Naive B cell (primary cell): ENCODE measurements around the gene OR10H2. TPM values are rescaled to one million over a fixed set of nuclear protein-coding genes. Genes with fewer than 3 reads are reported as not detected.
"Not testable (repeated sequence)": the region's sequence is repeated elsewhere in the genome, so short reads cannot be mapped to it uniquely, and the experiment has no call there.

Experiments used
- ATAC-seq, 2 donors: fragments of 150-1000 bp; cut with Tn5 transposase; 2 replicates each; pipeline ENCODE4 v1.10.0; 2021; ENCODE audit warnings: low read depth in 2 of 2, mild to moderate bottlenecking in 2 of 2, moderate library complexity in 2 of 2
- DNase-seq: peaks from one replicate; pipeline ENCODE4 v3.0.0; 2022
- H3K27ac Mint-ChIP-seq, 6 donors: one replicate each; pipeline ENCODE4 v1.8.0; 2020 to 2022; ENCODE audit warnings: mild to moderate bottlenecking in 6 of 6, mixed read lengths in 6 of 6, moderate library complexity in 5 of 6, inconsistent platforms in 2 of 6
- H3K27me3 Mint-ChIP-seq, 3 donors: one replicate each; pipeline ENCODE4 v1.8.0; 2021 to 2022; ENCODE audit warnings: mixed read lengths in 3 of 3, mild to moderate bottlenecking in 1 of 3
- H3K36me3 Mint-ChIP-seq, 2 donors: one replicate each; pipeline ENCODE4 v1.8.0; 2020 to 2022; ENCODE audit warnings: mixed read lengths in 2 of 2, inconsistent platforms in 1 of 2, mild to moderate bottlenecking in 1 of 2
- H3K4me1 Mint-ChIP-seq, 3 donors: one replicate each; pipeline ENCODE4 v1.8.0; 2020 to 2022; ENCODE audit warnings: mixed read lengths in 3 of 3, inconsistent platforms in 1 of 3, mild to moderate bottlenecking in 1 of 3, moderate library complexity in 1 of 3
- H3K4me3 Mint-ChIP-seq, 8 donors: one replicate each; pipeline ENCODE4 v1.8.0; 2020 to 2022; ENCODE audit warnings: mild to moderate bottlenecking in 8 of 8, mixed read lengths in 8 of 8, moderate library complexity in 8 of 8, inconsistent platforms in 2 of 8
- H3K9me3 Mint-ChIP-seq, 7 donors: one replicate each; pipeline ENCODE4 v1.8.0; 2020 to 2022; ENCODE audit warnings: mixed read lengths in 7 of 7, mild to moderate bottlenecking in 5 of 7, inconsistent platforms in 2 of 7, moderate library complexity in 1 of 7
- polyA plus RNA-seq, 6 donors: library from polyadenylated mRNA; unstranded; fragments of 300-500 nt; fragmentation: Illumina TruSeq; gene quantifications; one replicate each; pipeline ENCODE4 v1.2.3, GENCODE V29; 2021; ENCODE audit warnings: low read depth in 6 of 6

The OR10H2 gene
- polyA plus RNA-seq, 6 donors from 2014 or later = not detected

- no peak overlapping the region for H3K4me3 Mint-ChIP-seq
- H3K36me3 Mint-ChIP-seq = no peaks in the 10 kb centered on the region
- ATAC-seq = no peak
- H3K4me1 Mint-ChIP-seq = peaks cover 0 to 4% (median 0%) of the 10 kb centered on the region in 3 donors
- peaks cover 0 to 18% (median 6%) of the 10 kb centered on the region in 7 donors for H3K9me3 Mint-ChIP-seq
- peaks cover 42 to 68% (median 49%) of the 10 kb centered on the region in 3 donors for H3K27me3 Mint-ChIP-seq
- DNase-seq = no peak
- no peak overlapping the region for H3K27ac Mint-ChIP-seq
Observed at GRCh38 chr19:15721268-15721667, 6.6 kb upstream of the OR10H2 start.

GRCh38 chr19:15722956-15723355 lies 4.9 kb upstream of the OR10H2 start:
- Mint-ChIP-seq H3K27ac (peak overlapping the region in 2 of 6 donors; percentile 39 to 81), H3K27me3 (peaks cover 46 to 71% (median 51%) of the 10 kb centered on the region in 3 donors), H3K36me3 (no peaks in the 10 kb centered on the region), H3K9me3 (peaks cover 0 to 18% (median 6%) of the 10 kb centered on the region in 7 donors), H3K4me3 (no peak overlapping the region), H3K4me1 (peaks cover 0 to 4% (median 0%) of the 10 kb centered on the region in 3 donors)
- DNase-seq (no peak), ATAC-seq (no peak)

- DNase-seq (no peak), ATAC-seq (no peak)
- Mint-ChIP-seq H3K4me1 (no peaks in the 10 kb centered on the region), H3K9me3 (peaks cover 0 to 4% (median 0%) of the 10 kb centered on the region in 7 donors), H3K27me3 (peaks cover 52 to 63% (median 57%) of the 10 kb centered on the region in 3 donors), H3K27ac (no peak overlapping the region), H3K4me3 (no peak overlapping the region), H3K36me3 (no peaks in the 10 kb centered on the region)
Observed at GRCh38 chr19:15730538-15730937, 2.7 kb downstream of the OR10H2 start.

GRCh38 chr19:15732388-15732787 lies 4.6 kb downstream of the OR10H2 start:
- no peaks in the 10 kb centered on the region for H3K36me3 Mint-ChIP-seq
- peaks cover 0 to 4% (median 0%) of the 10 kb centered on the region in 7 donors for H3K9me3 Mint-ChIP-seq
- no peaks in the 10 kb centered on the region for H3K4me1 Mint-ChIP-seq
- H3K27me3 Mint-ChIP-seq = peaks cover 43 to 51% (median 49%) of the 10 kb centered on the region in 3 donors
- DNase-seq = no peak
- ATAC-seq = no peak
- H3K4me3 Mint-ChIP-seq = no peak overlapping the region
- no peak overlapping the region for H3K27ac Mint-ChIP-seq

GRCh38 chr19:15733895-15734294 lies 6.1 kb downstream of the OR10H2 start:
- Mint-ChIP-seq H3K27ac (no peak overlapping the region), H3K4me1 (no peaks in the 10 kb centered on the region), H3K36me3 (no peaks in the 10 kb centered on the region), H3K4me3 (no peak overlapping the region), H3K27me3 (peaks cover 38 to 45% (median 42%) of the 10 kb centered on the region in 3 donors), H3K9me3 (peaks cover 0 to 4% (median 0%) of the 10 kb centered on the region in 7 donors)
- no peak for ATAC-seq
- DNase-seq = no peak

- no peak within 1 kb of the TSS for H3K4me3 Mint-ChIP-seq
- DNase-seq (no peak), ATAC-seq (no peak)
- H3K9me3 Mint-ChIP-seq = peaks cover 6 to 29% (median 18%) of the 10 kb centered on the region in 7 donors
- H3K27me3 Mint-ChIP-seq = peaks cover 40 to 48% (median 46%) of the 10 kb centered on the region in 3 donors
- H3K36me3 Mint-ChIP-seq = peaks cover 6 to 14% of the 10 kb centered on the region in 2 donors
- peak within 1 kb of the TSS in 1 of 6 donors; percentile 34 for H3K27ac Mint-ChIP-seq
- no peaks in the 10 kb centered on the region for H3K4me1 Mint-ChIP-seq
Observed at GRCh38 chr19:15737722-15738121, 9.9 kb downstream of the OR10H2 start, which contains the start of gene OR10H3. OR10H3 (plus strand) TSS chr19:15737985; CDS start chr19:15741393, 3,408 bp downstream.

- H3K36me3 Mint-ChIP-seq = peaks cover 6 to 14% of the 10 kb centered on the region in 2 donors
- no peaks in the 10 kb centered on the region for H3K4me1 Mint-ChIP-seq
- peaks cover 42 to 49% (median 43%) of the 10 kb centered on the region in 3 donors for H3K27me3 Mint-ChIP-seq
- no peak overlapping the region for H3K27ac Mint-ChIP-seq
- H3K4me3 Mint-ChIP-seq = no peak overlapping the region
- peaks cover 6 to 29% (median 18%) of the 10 kb centered on the region in 7 donors for H3K9me3 Mint-ChIP-seq
- DNase-seq (no peak), ATAC-seq (no peak)
Observed at GRCh38 chr19:15740785-15741184, 13.0 kb downstream of the OR10H2 start.

GRCh38 chr19:15748239-15748638 lies 20.4 kb downstream of the OR10H2 start:
- Mint-ChIP-seq H3K4me3 (no peak overlapping the region), H3K4me1 (no peaks in the 10 kb centered on the region), H3K36me3 (no peaks in the 10 kb centered on the region), H3K27ac (no peak overlapping the region), H3K9me3 (peaks cover 0 to 13% (median 4%) of the 10 kb centered on the region in 7 donors), H3K27me3 (peaks cover 47 to 68% (median 51%) of the 10 kb centered on the region in 3 donors)
- DNase-seq (no peak), ATAC-seq (no peak)

- ATAC-seq (no peak), DNase-seq (no peak)
- Mint-ChIP-seq H3K4me3 (no peak overlapping the region), H3K9me3 (peaks cover 0 to 12% (median 5%) of the 10 kb centered on the region in 7 donors), H3K36me3 (peaks cover 0 to 6% of the 10 kb centered on the region in 2 donors), H3K4me1 (peaks cover 0 to 3% (median 0%) of the 10 kb centered on the region in 3 donors), H3K27me3 (peaks cover 38 to 91% (median 59%) of the 10 kb centered on the region in 3 donors), H3K27ac (no peak overlapping the region)
Observed at GRCh38 chr19:15758379-15758778, 30.6 kb downstream of the OR10H2 start.

- no peak for DNase-seq
- Mint-ChIP-seq H3K4me1 (peaks cover 0 to 3% (median 0%) of the 10 kb centered on the region in 3 donors), H3K4me3 (no peak overlapping the region), H3K27ac (no peak overlapping the region), H3K27me3 (peaks cover 43 to 84% (median 64%) of the 10 kb centered on the region in 3 donors), H3K36me3 (peaks cover 0 to 6% of the 10 kb centered on the region in 2 donors), H3K9me3 (peaks cover 0 to 12% (median 5%) of the 10 kb centered on the region in 7 donors)
- ATAC-seq = no peak
Observed at GRCh38 chr19:15759962-15760565, 32.2 kb downstream of the OR10H2 start.

GRCh38 chr19:15769586-15769985 lies 41.8 kb downstream of the OR10H2 start:
- ATAC-seq (no peak), DNase-seq (no peak)
- H3K27me3 Mint-ChIP-seq = peaks cover 53 to 84% (median 57%) of the 10 kb centered on the region in 3 donors
- no peaks in the 10 kb centered on the region for H3K4me1 Mint-ChIP-seq
- H3K4me3 Mint-ChIP-seq = peak overlapping the region in 1 of 8 donors; percentile 48
- peaks cover 0 to 15% (median 3%) of the 10 kb centered on the region in 7 donors for H3K9me3 Mint-ChIP-seq
- no peaks in the 10 kb centered on the region for H3K36me3 Mint-ChIP-seq
- H3K27ac Mint-ChIP-seq = peak overlapping the region in 1 of 6 donors; percentile 89

- not testable (repeated sequence) for H3K27ac Mint-ChIP-seq, H3K4me1 Mint-ChIP-seq, ATAC-seq, DNase-seq, H3K36me3 Mint-ChIP-seq, H3K4me3 Mint-ChIP-seq
- Mint-ChIP-seq H3K9me3 (peaks cover 0 to 13% (median 4%) of the 10 kb centered on the region in 7 donors), H3K27me3 (peaks cover 46 to 85% (median 78%) of the 10 kb centered on the region in 3 donors)
Observed at GRCh38 chr19:15774159-15774558, 46.3 kb downstream of the OR10H2 start.

- DNase-seq (no peak), ATAC-seq (no peak)
- Mint-ChIP-seq H3K36me3 (peaks cover 0 to 8% of the 10 kb centered on the region in 2 donors), H3K4me1 (peaks cover 0 to 8% (median 0%) of the 10 kb centered on the region in 3 donors), H3K27ac (no peak overlapping the region), H3K4me3 (no peak overlapping the region), H3K27me3 (peaks cover 39 to 74% (median 68%) of the 10 kb centered on the region in 3 donors), H3K9me3 (peaks cover 0 to 13% (median 4%) of the 10 kb centered on the region in 7 donors)
Observed at GRCh38 chr19:15775249-15775648, 47.4 kb downstream of the OR10H2 start.

GRCh38 chr19:15776264-15776663 lies 48.4 kb downstream of the OR10H2 start:
- Mint-ChIP-seq H3K4me3 (no peak overlapping the region), H3K4me1 (peaks cover 0 to 8% (median 4%) of the 10 kb centered on the region in 3 donors), H3K27ac (no peak overlapping the region), H3K9me3 (peaks cover 0 to 13% (median 4%) of the 10 kb centered on the region in 7 donors), H3K27me3 (peaks cover 32 to 67% (median 62%) of the 10 kb centered on the region in 3 donors), H3K36me3 (peaks cover 0 to 8% of the 10 kb centered on the region in 2 donors)
- no peak for ATAC-seq
- no peak for DNase-seq
